Activated T-cell treated with anti-CD3 and anti-CD28 coated beads for 1 hour (primary cell): Measurements from ENCODE around the gene FIS1.

ENCODE experiments used
- DNase-seq: peaks from one replicate; pipeline ENCODE4 v3.0.0-alpha.2; 2020; ENCODE audit warnings: low read depth

The FIS1 gene

DNA sequence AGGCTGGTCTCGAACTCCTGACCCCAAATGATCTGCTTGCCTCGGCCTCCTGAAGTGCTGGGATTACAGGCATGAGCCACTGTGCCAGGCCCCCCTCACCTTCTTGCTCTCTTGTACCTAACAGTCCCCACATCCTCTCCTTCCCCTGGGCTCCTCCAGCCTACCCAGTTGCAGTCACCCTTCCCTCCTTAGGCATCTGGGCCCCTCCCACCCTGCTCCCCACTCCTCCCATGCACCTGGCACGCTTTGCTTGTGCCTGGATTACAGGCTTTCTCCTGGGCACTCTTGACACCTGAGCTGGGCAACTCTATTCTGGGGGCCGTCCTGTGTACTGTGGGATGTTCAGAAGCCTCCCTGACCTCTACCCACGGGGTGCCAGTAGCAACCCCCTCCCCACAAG, 10.2 kb downstream of the FIS1 start:
- DNase-seq, result no peak

DNA sequence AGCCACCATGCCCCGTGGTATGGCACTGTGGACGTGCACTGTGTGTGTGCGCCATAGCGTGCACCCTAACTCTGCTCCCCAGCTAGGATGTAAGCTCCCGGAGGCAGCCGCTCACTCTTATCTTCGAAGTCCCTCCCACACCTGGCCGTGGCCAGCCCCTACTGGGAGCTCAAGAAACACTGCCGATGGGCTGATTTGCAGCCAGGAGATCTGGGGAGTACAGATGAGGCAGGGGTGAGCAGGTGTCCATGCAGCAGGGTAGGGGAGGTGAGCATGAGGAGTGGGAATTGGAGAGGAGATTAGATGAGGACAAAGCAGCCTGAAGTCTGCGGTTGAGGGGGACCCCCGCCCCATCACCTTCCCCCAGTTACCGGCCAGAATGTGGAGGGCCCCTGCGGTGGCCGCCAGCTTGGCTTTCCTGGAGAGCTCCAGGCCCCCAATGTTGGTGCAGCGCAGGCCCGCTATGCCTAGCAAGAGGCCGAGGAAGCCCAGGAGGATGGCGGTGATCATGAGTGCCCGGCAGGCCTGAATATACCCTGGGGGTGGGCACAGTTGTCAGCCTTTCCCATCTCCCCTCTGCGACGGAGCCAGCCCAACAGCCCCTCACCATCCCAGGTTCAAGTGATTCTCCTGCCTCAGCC, 10.9 kb downstream of the FIS1 start:
- no peak for DNase-seq

DNA sequence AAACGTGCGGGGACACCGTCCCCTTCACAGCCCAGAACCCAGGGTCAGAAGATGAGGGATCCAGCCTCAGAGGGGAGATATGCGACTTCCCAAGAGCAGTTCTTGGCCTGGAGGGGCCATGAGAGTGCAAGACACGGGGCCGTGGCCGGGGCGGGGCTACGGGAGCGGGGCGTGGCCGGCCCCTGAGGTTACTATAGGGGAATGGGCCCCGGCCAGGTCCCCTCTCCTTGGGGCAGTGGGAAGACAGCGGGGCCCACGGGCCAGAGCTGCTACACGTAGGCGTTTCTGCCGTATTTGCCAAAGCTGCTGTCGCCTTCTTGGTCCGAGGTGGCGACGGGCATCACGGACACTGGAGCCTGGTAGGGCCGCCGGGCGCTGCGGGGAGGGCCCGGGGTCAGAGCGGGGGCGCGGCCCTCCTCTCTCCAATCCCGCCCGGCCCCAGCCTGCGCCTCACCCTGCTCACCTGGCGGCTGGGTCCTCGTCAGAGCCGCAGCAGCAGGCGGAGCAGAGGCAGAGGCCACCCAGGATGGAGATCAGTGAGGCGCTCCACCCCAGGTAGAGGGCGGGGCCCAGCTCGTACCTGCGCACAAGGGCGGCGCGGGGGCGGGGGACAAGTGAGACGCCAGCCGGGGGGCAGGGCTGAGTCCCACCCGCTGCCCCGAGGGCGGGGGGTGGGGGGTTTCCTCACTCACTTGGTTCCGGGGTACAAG, 12.6 kb downstream of the FIS1 start:
- no peak for DNase-seq

DNA sequence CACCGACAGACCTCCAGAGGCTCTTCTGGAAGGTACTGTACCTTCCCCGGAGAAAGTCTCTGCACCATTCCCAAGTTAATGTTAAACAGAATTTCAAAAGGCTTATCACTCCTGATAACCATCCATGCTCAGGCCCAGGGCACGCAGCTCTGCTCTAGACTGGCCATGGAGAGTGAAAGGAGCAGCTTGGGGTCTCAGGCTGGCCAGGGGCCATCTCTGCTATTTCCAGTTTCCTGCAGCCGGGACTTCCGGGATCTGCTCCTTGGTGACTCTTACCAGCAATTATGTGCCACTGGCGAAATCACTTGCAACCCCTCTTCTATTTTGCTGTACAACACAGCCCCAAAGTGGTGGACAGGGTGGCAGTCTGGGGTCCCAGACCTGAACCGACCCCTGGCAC, 13.2 kb downstream of the FIS1 start:
- no peak for DNase-seq

DNA sequence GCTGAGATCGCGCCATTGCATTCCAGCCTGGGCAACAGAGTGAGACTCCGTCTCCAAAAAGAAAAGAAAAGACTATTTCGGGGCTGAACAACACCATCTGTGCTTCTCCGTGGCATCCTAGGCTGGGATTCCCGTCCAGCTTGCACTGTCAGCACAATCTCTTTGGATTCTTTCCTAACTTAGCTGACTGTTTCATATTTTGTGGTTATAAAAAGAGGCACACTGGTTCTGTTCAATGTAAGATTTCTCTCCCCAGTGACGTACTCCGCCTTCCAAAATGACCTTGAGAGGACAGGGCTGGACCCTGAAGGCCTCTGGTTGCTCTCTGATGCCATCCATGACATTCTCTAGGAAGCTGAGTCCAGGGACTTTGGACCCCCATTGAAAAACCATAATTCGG, 18.2 kb downstream of the FIS1 start:
- no peak for DNase-seq

DNA sequence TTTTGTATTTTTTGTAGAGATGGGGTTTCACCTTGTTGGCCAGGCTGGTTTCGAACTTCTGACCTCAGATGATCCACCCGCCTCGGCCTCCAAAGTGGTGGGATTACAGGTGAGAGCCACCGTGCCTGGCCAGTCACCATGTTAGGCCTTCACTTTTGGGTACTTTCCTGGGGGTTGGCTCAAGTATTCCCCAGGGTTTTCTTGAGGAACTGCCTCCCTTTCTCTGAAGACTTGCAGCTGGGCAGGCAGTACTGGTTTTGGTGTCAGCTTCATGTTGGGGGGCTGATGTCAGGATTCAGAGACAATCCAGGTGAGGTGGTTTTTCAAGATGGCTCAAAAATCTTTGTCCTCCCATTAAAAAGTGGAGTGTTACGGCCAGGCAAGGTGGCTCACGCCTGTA, 19.2 kb downstream of the FIS1 start:
- DNase-seq, result no peak

DNA sequence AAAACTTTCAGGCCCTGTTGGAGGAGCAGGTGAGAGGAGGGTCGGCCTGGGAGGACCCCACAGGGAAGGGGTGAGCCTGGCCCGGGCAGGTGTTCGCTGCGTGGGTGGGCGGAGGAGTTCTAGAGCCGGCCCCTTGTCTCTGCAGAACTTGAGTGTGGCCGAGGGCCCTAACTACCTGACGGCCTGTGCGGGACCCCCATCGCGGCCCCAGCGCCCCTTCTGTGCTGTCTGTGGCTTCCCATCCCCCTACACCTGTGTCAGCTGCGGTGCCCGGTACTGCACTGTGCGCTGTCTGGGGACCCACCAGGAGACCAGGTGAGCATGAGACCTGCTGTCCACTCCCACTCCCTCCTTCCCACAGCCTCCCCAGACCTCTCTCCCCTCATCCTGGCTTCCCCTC, 21.4 kb downstream of the FIS1 start:
- no peak for DNase-seq

DNA sequence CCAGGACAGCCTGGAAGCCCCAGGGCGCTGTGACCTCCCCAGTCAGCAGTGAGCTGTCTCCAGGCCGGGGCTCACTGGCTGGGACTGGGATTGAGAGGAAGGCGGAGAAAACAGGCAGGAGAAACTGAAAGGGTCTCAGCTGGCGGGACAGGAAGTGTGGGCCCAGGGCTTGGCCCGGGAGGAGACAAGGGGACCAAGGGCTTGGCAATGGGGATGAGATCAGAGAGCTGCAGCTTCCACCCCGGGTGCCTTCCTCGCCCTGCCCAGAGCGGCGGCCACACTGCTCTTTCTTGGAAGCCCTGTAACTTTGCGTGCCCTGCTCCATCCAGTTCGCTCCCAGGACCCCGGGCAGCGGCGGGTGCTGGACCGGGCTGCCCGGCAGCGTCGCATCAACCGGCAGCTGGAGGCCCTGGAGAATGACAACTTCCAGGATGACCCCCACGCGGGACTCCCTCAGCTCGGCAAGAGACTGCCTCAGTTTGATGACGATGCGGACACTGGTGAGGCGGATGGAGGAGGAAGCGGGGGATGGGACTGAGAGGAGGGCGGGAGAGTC, 22.5 kb downstream of the FIS1 start:
- no peak for DNase-seq

DNA sequence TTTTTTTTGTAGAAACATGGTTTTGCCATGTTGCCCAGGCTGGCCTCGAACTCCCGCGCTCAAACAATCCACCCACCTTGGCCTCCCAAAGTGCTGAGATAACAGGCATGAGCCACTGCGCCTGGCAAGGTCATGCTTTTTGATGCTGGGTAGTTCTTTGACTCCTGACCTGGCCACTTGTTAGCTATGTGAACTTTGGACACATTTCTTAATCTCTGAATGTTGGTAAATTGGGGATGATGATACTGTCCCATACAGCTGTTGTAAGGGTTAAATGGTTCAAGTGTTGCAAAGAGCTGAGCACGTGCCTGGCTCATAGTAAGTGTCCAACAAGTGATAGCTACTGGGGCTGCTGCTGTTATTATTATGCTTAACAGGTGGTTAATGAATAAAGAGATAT, 24.6 kb downstream of the FIS1 start:
- DNase-seq, result no peak

DNA sequence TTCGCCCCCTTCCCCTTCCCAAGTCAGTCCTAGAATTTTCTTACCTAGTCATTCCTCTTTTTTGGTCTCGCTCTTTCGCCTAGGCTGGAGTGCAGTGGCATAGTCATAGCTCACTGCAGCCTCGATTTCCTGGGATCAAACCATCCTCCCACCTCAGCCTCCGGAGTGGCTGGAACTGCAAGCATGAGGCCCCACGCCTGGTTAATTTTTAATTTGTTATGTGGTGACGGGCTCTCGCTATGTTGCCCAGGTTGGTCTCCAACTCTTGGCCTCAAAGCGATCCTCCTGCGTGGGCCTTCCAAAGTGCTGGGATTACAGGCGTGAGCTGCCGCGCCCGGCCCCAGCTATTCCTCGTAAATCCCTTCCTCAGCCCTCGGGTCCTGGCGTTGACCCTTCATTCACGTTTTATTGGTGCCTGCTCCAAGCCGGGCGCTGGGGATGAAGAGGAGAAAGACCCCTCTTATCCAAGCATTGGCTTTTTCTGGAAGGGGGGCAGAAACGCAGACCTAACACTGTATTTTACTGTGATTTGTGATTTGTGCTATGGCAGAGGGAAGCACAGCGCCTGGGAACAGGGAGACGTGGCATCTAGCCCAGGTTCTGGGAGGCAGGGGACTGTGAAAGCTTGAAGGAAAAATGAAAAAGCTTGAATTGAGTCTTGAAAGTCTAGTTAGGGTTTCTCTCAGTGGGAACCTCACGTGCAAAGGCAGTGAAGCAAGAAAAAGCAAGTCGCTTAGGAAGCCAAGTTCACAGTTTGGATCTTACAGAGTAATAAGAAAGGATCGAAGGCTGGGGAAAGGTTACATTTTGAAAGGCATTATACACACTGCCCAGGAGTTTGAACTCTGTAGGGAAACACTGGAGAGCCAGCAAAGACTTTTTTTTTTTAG, 26.4 kb downstream of the FIS1 start:
- no peak for DNase-seq

DNA sequence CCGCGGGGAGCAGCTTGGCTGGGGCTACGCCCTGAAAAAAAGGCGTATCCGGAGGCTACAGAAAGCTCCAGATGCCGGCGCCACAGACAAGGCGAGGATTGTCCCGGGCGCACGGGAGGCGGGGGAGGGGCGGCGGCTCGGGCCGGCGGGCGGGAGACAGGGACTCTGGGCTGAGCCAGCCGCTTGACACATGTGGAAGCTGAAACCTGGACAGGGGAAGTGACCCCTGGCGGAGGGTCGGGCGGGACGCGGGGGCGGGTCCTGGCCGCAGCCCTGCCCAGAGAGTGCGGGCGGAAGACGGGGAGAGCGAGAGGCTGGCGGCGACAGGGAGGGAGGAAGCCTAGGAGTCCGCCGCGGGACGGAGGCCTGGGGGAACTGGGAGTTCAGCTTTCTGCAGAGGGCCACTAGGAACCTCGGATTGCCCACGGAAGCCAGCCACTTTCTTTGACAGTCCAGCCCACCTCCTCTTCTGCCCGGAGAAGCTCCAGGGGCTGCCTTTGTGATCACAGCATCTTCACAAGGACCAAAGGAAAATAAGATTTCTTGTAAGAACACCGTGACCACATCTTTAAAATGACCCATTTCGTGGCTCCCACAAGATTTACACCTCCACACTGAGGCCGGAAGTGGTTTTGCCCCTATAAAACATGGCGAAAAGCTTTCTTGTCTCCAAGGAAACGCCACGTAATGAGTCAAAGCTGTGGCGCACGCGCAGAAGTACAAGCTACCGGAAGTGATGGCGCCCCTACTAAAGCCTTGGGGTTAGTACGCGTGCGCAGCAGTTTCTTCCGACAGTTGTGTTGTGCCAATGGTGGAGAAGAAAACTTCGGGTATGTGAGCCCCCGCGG, 27.3 kb downstream of the FIS1 start, which contains the start of the genes PLOD3 and ZNHIT1:
PLOD3 (minus strand) TSS at position 194 of the 848 bp plus-strand sequence. CDS start 307 bp downstream, outside the sequence.
ZNHIT1 (plus strand) TSS at position 778 of the 848 bp plus-strand sequence; CDS start at position 809, 31 bp downstream.
- peak; percentile 97 for DNase-seq

DNA sequence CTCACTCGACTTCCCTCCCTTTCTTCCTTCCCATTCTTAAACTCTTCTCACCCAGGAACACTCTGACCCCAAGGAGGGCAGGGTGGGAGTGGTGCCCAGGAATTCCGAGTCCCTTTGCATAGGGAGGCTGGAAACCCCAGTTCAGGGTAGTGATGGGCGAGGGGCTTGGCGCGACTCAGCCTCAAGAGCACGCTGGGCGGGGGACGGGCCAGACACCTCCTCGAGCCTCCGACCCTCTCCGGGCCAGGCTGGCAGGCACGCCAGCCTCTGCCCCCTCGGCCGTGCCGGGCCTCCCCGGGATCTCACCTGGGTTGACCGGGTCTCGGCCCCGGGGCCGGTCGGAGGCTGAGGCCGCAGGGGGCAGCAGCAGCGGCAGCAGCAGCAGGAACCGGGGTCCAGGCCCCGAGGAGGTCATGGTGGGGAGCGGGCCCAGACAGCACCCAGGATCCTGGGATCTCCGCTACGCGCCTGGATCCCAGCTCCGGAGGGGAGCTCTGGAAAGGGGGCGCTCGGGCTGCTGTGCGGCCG, 28.0 kb downstream of the FIS1 start:
- DNase-seq, result no peak

DNA sequence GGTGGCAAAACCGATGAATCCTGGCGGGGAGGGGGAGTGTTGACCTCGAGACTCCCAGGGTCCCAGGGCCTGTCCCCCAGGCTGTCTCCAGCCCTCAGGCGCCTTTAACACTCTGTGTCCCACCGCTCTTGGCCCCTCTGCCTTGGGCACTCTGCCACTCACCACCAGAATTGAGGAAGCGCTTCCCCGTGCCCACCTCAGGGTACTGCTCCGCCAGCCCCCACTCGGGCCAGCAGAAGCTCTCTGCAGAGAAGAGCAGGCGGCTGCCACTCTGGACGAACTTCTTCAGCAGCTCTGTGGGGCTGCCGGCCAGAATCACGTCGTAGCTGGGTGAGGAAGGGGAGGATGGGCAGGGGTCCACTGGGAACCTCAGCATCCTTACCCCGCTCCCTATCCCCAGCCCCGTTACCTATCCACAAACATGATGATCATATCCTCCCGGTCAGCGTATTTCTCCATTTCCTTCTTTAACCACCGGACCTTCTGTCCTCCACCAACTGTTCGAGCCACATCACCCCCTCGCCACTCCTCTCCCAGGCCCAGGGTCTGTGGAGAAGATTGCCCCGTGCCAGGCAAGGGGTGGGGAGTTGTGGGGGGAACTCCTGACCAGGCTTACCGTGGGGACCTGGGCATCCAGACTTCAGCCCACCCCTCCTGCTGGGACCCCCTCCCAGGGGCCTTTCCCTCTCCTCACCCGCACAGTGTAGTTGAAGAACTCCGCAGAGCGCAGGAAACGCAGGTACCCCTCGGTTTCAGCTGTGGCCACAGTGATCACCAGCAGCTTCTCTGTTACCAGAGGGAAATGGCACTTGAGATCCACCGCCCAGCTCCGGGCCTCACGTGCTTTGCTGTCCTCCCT, 28.7 kb downstream of the FIS1 start:
- no peak for DNase-seq

DNA sequence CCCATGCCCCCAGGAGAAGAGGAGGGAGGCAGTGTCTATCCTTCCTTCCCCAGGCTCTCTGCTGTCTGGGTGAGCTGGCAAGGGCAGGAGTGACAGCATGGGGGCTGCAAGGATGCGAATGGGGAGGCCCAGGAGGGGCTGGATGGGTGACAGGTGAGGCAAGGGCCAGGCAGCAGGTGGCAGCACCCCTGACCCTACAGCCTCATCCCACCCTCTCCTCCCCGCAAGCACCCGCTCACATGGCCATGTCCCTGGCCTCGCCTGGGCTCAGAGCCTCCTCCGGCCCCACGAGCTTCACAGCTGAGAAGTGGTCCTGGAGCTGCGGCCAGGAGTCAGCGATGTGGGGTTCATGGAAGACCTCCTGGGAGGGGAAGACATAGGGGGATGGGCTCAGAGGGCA, 32.9 kb downstream of the FIS1 start:
- no peak for DNase-seq

DNA sequence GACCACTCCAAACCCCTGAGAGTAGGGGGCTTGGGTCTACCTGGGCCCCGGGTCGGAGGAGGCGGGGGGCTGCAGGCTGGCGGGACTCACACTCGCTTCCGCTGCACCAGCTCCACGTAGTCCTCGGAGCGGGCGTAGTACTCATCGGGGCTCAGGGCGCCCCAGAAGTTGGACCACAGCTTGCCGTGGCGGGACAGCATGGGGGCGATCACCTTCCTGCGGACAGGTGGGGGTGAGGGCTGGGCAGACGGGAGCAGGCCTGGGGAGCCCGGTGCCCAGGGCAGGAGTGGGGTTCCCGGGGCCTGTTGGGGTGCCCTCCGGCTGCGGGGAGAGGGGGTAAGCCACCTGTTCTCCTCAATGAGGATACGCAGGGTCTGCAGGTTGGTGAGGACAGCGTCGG, 33.4 kb downstream of the FIS1 start:
- no peak for DNase-seq

DNA sequence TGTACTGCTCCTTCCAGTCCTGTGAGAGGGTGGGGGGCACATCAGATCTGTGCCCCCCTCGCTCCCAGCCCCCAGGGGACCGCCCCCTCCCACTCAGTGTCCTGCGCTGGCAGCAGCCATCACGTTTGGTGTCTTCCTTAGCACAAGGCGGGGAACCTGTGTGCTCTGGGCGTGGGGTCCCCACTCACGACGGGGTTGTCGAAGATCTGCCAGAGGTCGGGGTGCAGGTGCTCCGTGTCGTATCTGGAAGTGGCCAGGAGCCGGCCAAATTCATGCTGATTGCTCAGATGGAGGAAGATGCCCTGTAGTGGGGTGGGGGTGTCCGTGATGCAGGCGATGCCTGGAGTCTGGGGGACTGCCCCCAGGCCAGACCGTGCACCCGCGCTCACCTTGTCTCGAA, 34.7 kb downstream of the FIS1 start:
- DNase-seq, result no peak

DNA sequence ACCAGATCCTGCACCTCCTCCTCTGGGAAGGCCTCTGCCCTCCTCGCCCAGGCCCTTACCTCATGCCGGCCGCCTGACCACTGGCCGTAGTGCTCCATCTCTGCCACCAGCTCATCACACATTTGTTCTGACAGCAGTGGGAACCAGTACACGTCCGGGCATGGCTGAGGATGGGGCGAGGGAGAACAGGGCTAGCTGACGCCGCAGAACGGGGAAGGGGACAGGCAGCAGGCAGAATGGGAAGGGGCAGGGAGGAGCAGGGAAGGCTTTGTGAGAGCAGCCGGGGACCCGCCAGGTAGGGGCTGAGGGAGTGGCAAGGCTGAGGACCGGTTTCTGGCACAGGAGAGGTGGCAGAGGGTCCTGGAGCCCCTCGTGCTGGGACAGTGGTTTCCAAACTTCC, 36.1 kb downstream of the FIS1 start:
- no peak for DNase-seq

DNA sequence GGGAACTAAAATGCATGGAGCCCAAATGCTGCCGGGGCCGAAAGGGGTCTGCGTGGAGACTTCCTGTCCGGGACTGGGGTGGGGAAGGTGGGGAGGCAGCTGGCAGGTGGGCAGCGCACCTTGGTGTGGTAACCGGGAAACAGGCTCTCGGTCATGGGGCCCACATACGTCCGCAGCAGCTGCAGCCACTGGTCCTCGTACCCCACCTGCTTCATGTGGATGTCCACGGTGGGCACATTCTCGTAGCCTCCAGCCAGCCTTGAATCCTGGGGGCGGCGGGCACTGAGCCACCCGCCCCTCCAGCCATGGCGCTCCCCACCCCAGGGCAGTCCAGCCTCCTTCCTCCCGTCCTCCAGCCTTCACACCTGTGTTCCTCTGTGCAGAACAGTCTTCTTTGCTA, 37.4 kb downstream of the FIS1 start:
- DNase-seq, result no peak

DNA sequence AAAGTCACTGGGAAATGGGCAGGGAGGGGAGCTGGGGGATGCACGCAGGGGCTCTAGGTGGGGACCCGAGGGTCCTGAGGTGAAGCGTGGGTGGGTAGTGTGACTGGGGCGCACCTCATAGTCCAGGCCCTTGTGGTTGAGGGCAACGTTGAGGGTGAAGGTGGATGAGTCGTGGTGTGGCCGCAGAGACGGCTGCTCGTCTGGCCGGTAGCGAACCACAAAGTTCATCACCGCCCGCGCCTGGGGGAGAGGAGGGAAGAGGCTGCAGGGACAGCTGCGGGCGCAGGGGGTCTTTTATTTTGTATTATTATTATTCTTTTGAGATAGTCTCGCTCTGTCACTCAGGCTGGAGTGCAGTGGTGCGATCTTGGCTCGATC, 38.2 kb downstream of the FIS1 start:
- DNase-seq, result no peak

DNA sequence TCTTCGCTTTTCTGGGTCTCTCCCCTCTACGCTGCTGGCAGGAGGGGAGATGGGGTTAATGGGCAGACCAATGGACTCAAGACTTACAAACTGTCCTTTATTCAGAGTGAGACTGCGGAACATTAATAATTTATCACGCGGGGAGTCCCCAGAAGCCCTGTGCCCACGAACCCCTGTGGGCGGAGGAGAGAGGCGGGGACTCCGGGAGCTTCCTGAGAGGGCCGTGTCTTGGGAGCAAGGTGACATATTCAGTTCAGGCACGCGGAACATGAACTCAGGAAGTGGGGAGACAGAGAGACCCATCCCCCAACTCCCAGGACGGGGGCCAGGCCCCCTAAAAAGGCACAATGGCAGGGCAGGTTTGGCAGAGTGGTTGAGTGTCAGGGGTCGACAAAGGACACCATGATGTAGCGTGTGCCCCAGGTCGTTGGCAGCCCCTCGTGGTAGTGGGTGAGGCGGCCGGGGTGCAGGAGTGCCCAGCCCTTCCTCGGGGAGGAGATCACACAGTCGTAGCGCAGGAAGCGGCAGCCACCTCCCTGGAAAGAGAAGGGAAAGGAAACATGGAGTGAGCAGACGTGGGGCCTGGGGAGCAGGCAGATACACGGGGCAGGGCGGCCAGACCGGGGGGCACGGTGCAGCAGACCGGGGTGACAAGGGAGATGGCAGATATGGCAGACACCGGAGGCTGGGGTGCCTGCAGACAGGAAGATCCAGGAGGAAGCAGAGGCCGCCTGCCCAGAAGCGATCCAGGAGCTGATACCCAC, 38.8 kb downstream of the FIS1 start:
- DNase-seq, result no peak
